ENCODE data around the gene CNGA4.

GRCh38 chr11:6240781-6241180 is 1.9 kb downstream of the CNGA4 start:
- TF ChIP-seq POLR2AphosphoS5 (IDR thresholded peaks at IDR 0.05; ENCODE audit: borderline replicate concordance, low read depth, low read length), result no peak
- TF ChIP-seq EZH2 (IDR thresholded peaks at IDR 0.05), result no peak
